ENCODE data around the gene TMEM158.

DNA sequence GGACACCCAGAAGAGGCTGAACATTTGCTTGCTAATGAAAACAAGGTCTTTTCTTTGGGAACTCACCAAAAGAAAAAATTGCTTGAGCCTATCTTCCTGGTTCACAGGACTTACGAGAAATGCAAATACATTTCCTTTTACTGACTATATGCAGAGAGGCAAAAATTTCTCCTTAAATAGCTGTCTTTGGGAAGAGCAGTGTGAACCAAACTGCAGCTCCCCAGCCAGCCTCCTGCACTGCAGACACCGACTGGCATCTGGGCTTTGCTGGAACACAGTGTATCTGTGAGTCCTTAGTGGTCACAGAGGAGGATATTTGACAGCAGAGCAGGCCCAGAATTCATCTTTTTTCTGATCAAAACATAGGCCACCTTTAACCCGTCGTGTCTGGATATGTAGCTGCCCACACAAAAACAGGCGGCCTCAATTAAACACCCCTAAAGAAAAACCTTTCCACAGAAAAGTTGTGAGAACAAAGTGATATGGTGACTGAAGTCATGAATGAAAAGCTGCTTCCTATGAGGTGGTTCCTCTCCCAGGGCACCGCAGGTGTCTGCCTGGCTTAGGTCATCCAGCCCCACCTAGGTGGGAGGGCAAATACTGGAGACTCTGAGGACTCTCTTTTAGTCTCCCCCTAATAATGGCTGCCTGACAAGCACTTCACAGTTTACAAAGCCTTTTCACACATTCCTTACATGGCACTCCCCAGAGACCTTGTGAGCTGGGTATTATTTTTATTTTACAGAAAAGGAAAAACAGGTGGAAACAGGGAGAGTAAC, 46.1 kb upstream of the TMEM158 start:
- TF ChIP-seq, protein P1, sequence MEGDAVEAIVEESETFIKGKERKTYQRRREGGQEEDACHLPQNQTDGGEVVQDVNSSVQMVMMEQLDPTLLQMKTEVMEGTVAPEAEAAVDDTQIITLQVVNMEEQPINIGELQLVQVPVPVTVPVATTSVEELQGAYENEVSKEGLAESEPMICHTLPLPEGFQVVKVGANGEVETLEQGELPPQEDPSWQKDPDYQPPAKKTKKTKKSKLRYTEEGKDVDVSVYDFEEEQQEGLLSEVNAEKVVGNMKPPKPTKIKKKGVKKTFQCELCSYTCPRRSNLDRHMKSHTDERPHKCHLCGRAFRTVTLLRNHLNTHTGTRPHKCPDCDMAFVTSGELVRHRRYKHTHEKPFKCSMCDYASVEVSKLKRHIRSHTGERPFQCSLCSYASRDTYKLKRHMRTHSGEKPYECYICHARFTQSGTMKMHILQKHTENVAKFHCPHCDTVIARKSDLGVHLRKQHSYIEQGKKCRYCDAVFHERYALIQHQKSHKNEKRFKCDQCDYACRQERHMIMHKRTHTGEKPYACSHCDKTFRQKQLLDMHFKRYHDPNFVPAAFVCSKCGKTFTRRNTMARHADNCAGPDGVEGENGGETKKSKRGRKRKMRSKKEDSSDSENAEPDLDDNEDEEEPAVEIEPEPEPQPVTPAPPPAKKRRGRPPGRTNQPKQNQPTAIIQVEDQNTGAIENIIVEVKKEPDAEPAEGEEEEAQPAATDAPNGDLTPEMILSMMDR (IDR thresholded peaks at IDR 0.05; ENCODE audit: control extremely low read depth in 1 of 3, insufficient read depth in 1 of 3, low read depth in 1 of 3, low read length in 3 of 3), result no peak
- no peak for TF ChIP-seq JUND (IDR thresholded peaks at IDR 0.05; ENCODE audit: low read length)

All from H1 (cell line).